HepG2 (cell line): Measurements from ENCODE around the gene TMEM61.

Source experiments
- BCL6 ChIP-seq: IDR thresholded peaks from 2 replicates; pipeline ENCODE4 v1.6.1; 2016; ENCODE audit warnings: missing genetic modification reagents, missing compliant biosample characterization
- ELF1 ChIP-seq: sonication (generic); formaldehyde crosslinking; IDR thresholded peaks from 2 replicates; pipeline ENCODE4 v1.4.0; 2020; ENCODE audit warnings: missing genetic modification reagents
- GATAD2A ChIP-seq: IDR thresholded peaks from 2 replicates; pipeline ENCODE4 v1.6.1; 2016
- KDM1A ChIP-seq: IDR thresholded peaks from 2 replicates; pipeline ENCODE4 v1.6.1; 2016; ENCODE audit warnings: missing compliant biosample characterization
- ZNF616 ChIP-seq: sonication (generic); formaldehyde crosslinking; IDR thresholded peaks from 2 replicates; pipeline ENCODE4 v1.5.0; 2020; ENCODE audit warnings: low read depth, mild to moderate bottlenecking, missing genetic modification reagents
- ZNF652 ChIP-seq: IDR thresholded peaks from 2 replicates; pipeline ENCODE4 v1.6.1; 2016; ENCODE audit warnings: low read depth, borderline replicate concordance
- ZNF782 ChIP-seq: sonication (generic); formaldehyde crosslinking; IDR thresholded peaks from 2 replicates; pipeline ENCODE4 v1.4.0; 2020; ENCODE audit warnings: missing genetic modification reagents, mild to moderate bottlenecking, borderline replicate concordance
- TF ChIP-seq, protein P1 (sequence below): sonication (generic); formaldehyde crosslinking; conservative IDR thresholded peaks from 2 replicates; pipeline ENCODE4 v1.8.0; 2022; ENCODE audit warnings: low read depth, missing genetic modification reagents
- TF ChIP-seq, protein P2 (sequence below): IDR thresholded peaks from 2 replicates; pipeline ENCODE4 v1.6.1; 2012; ENCODE audit warnings: inconsistent platforms
- TF ChIP-seq, protein P3 (sequence below): sonication (generic); formaldehyde crosslinking; IDR thresholded peaks from 2 replicates; pipeline ENCODE4 v1.5.0; 2020; ENCODE audit warnings: mild to moderate bottlenecking, missing genetic modification reagents, moderate library complexity

DNA sequence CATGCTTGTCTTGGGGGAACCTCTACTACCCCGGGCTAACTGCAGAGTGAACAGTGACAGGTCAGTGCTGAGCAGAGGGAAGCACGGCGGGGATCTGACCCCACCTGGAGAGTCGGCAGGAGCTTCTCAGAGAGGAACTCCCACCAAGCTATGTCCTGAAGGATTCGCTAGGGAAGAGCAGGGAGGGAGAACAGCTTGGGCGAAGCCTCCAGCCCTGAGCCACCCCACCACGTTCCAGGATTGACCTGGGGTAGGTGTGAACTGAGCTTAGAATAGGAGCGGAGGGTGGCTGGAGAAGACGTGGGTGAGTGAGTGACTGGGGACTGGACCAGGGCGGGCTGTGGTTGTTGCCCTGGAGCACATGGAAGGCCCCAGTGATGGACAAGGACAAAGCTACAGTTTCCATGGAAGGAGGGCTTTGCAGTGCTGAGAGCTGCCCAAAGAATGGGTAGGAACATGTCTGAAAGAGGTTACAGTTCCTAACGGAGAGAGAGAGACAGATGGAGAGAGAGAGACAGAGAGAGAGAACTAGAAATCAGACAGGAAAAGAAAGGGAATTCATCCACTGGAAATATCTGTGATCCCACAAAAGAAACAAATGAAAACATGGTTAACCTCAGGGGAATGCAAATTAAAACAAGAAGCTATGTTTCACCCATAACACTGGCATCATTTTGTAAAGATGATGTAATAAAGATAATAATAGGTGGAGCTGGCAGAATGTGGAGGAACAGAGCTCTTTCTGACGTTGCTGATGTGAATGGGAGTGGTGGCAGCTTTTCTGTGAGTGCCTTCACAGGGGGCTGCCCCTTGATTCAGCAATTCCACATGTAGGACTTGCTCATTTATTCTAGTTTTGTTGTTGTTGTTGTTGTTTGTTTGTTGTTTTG, 35.5 kb downstream of the TMEM61 start:
- TF ChIP-seq, protein P1, sequence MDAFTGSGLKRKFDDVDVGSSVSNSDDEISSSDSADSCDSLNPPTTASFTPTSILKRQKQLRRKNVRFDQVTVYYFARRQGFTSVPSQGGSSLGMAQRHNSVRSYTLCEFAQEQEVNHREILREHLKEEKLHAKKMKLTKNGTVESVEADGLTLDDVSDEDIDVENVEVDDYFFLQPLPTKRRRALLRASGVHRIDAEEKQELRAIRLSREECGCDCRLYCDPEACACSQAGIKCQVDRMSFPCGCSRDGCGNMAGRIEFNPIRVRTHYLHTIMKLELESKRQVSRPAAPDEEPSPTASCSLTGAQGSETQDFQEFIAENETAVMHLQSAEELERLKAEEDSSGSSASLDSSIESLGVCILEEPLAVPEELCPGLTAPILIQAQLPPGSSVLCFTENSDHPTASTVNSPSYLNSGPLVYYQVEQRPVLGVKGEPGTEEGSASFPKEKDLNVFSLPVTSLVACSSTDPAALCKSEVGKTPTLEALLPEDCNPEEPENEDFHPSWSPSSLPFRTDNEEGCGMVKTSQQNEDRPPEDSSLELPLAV (CRISPR knock-in tag): no peak
- TF ChIP-seq KDM1A (CRISPR knock-in tag): no peak
- TF ChIP-seq ELF1: no peak
- no peak for TF ChIP-seq ZNF616 (CRISPR knock-in tag)
- no peak for TF ChIP-seq ZNF652 (CRISPR knock-in tag)
- TF ChIP-seq, protein P2, sequence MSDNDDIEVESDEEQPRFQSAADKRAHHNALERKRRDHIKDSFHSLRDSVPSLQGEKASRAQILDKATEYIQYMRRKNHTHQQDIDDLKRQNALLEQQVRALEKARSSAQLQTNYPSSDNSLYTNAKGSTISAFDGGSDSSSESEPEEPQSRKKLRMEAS: no peak
- TF ChIP-seq, protein P3, sequence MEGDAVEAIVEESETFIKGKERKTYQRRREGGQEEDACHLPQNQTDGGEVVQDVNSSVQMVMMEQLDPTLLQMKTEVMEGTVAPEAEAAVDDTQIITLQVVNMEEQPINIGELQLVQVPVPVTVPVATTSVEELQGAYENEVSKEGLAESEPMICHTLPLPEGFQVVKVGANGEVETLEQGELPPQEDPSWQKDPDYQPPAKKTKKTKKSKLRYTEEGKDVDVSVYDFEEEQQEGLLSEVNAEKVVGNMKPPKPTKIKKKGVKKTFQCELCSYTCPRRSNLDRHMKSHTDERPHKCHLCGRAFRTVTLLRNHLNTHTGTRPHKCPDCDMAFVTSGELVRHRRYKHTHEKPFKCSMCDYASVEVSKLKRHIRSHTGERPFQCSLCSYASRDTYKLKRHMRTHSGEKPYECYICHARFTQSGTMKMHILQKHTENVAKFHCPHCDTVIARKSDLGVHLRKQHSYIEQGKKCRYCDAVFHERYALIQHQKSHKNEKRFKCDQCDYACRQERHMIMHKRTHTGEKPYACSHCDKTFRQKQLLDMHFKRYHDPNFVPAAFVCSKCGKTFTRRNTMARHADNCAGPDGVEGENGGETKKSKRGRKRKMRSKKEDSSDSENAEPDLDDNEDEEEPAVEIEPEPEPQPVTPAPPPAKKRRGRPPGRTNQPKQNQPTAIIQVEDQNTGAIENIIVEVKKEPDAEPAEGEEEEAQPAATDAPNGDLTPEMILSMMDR (CRISPR knock-in tag): no peak
- TF ChIP-seq ZNF782 (CRISPR knock-in tag): no peak
- TF ChIP-seq GATAD2A (CRISPR knock-in tag): no peak
- TF ChIP-seq BCL6 (CRISPR knock-in tag): no peak
